H1 (cell line): Measurements from ENCODE around the gene FAM53B. TPM values are rescaled to one million over a fixed set of nuclear protein-coding genes. Genes with fewer than 3 reads are reported as not detected.

ENCODE experiments used
- ASH2L ChIP-seq: fragments of 200-600, 300-600 bp; sonication (generic); IDR thresholded peaks from one replicate; pipeline ENCODE4 v1.7.1; 2017; ENCODE audit warnings: low read length
- CHD1 ChIP-seq: IDR thresholded peaks from 2 replicates; pipeline ENCODE4 v1.6.1; 2012; ENCODE audit warnings: low read depth, low read length, improper control_type of control experiment
- JUN ChIP-seq: IDR thresholded peaks from 2 replicates; pipeline ENCODE4 v1.6.1; 2011; ENCODE audit warnings: low read depth, mild to moderate bottlenecking, improper control_type of control experiment, low read length
- JUND ChIP-seq: IDR thresholded peaks from 2 replicates; pipeline ENCODE4 v1.6.1; 2011; ENCODE audit warnings: mild to moderate bottlenecking, improper control_type of control experiment, low read length
- MAFK ChIP-seq: IDR thresholded peaks from 2 replicates; pipeline ENCODE4 v1.6.1; 2012; ENCODE audit warnings: low read depth, mild to moderate bottlenecking, improper control_type of control experiment, low read length
- SIX5 ChIP-seq: IDR thresholded peaks from 2 replicates; pipeline ENCODE4 v1.6.1; 2011; ENCODE audit warnings: mild to moderate bottlenecking, low read depth, low read length
- YY1 ChIP-seq: IDR thresholded peaks from 2 replicates; pipeline ENCODE4 v1.6.1; 2011; ENCODE audit warnings: low read depth, mild to moderate bottlenecking, low read length
- polyA plus RNA-seq, 7 experiments: library from polyadenylated mRNA; depleted of rRNA in 3 of 7; stranded (reverse) in 5 of 7; unstranded in 2 of 7; fragments of >200 nt in 5 of 7; fragments of 200-250 nt in 2 of 7; gene quantifications; 1 replicate in 5 of 7; 2 replicates in 1 of 7; 4 replicates in 1 of 7; pipeline versions ENCODE4 v1.2.1 to v1.2.3, GENCODE V29; 2011 to 2013; ENCODE audit warnings: missing spikeins in 2 of 7, mixed read lengths in 2 of 7
- total RNA-seq: library from RNA; stranded (reverse); fragmentation: NEBNext Ultra II Directional; extraction: Animal tissue kit (Norgen Biotek cat#: 25700); gene quantifications from 2 replicates; pipeline ENCODE4 v1.2.1, GENCODE V29; 2021
- TF ChIP-seq, protein P1 (sequence below), 3 experiments: IDR thresholded peaks; 1 replicate in 2 of 3; 2 replicates in 1 of 3; pipeline versions ENCODE4 v1.5.1 to v1.6.1; 2011; ENCODE audit warnings: low read length in 3 of 3, mild to moderate bottlenecking in 3 of 3, inconsistent platforms in 2 of 3, low read depth in 1 of 3, moderate library complexity in 1 of 3; ENCODE audit not compliant: insufficient read depth in 1 of 3; ENCODE audit errors: control extremely low read depth in 1 of 3

FAM53B gene
- total and polyA plus RNA-seq, 2 of the 8 experiments (the other 6 are each of a cell fraction or from before 2014, with no cell fraction given): 5.3 to 14.4 TPM

DNA sequence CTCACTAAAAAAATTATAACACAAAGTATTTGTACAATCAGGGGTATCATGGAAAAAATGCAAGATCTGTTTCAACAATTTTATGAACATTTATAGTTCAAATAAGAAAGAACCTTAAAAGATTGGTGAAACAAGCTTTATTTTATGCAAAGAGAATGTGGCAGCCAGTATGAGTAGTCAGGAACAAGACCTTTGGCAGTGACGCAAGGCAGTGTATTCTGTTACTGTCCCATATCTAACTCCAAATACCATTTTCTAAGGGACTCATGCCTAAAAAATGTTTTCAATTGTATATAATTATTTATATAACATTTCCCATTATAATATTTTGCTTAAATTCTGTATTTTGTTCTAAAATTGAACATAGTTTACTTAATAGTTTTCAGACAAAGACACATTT, 19.1 kb upstream of the FAM53B start (continued):
- TF ChIP-seq, protein P1, sequence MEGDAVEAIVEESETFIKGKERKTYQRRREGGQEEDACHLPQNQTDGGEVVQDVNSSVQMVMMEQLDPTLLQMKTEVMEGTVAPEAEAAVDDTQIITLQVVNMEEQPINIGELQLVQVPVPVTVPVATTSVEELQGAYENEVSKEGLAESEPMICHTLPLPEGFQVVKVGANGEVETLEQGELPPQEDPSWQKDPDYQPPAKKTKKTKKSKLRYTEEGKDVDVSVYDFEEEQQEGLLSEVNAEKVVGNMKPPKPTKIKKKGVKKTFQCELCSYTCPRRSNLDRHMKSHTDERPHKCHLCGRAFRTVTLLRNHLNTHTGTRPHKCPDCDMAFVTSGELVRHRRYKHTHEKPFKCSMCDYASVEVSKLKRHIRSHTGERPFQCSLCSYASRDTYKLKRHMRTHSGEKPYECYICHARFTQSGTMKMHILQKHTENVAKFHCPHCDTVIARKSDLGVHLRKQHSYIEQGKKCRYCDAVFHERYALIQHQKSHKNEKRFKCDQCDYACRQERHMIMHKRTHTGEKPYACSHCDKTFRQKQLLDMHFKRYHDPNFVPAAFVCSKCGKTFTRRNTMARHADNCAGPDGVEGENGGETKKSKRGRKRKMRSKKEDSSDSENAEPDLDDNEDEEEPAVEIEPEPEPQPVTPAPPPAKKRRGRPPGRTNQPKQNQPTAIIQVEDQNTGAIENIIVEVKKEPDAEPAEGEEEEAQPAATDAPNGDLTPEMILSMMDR (IDR thresholded peaks at IDR 0.05; ENCODE audit: control extremely low read depth in 1 of 3, insufficient read depth in 1 of 3, low read depth in 1 of 3, low read length in 3 of 3): no peak
- TF ChIP-seq JUN: no peak
- TF ChIP-seq SIX5: no peak
- no peak for TF ChIP-seq CHD1
- no peak for TF ChIP-seq YY1
- no peak for TF ChIP-seq MAFK
- no peak for TF ChIP-seq JUND
- TF ChIP-seq ASH2L: no peak
